NCI-H1092 (cell line): ENCODE measurements around the gene CXCR4.
"Not testable (repeated sequence)": the region's sequence is repeated elsewhere in the genome, so short reads cannot be mapped to it uniquely, and the experiment has no call there.

Experiments used
- DNase-seq: peaks from one replicate; lab custom pipeline; 2025; lab: John Stamatoyannopoulos, UW

CXCR4 gene

DNA sequence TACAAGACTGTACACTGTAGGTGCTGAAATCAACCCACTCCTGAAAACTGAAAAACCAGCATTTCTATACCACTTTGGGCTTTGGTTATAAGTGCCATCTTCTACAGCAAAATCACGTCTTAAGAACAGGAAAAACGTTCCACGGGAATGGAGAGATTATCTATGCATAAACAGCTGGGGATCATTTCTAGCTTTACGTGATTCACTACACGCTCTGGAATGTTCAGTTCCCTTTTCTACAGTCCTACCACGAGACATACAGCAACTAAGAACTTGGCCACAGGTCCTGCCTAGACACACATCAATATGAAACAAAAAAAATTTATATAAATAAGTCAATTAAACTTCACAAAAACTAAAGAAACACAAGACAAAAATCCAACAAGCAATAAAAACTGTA, 3.6 kb downstream of the CXCR4 start:
- DNase-seq: no peak

DNA sequence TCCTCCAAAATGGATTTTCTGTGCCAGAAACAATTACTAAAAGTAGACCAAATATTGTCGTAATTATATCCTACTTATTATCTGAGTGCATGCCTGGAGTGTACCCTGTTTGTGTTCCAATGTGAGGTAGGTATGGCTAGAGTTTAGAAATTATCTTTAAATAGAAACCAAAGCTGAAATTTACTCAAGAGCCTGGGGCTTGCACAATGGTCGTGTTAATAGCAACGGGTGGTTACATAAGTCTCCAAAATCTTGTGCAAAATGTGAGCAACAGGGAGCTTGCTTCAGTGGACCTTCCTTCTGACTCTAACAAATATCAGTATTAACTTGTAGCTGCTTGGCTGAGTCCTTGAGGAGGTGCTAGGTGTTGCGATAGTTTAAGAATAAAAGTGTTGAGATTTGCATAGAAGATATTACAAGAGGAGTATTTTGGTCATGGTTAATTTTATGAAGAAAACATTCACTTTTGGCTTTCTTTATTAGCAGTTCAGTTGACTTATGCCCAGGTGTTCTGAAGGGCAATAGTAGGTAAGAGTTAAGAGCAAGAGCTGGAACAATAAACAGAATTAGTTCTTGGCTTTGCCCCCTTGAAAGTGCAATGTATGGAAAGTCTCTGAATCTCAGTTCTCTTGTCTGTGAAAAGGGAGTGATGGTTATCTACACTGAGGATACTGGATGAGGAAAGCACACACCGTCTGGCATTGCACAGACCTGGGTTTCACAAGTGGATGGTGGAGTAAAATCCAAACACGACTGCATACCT, 4.6 kb downstream of the CXCR4 start:
- no peak for DNase-seq

DNA sequence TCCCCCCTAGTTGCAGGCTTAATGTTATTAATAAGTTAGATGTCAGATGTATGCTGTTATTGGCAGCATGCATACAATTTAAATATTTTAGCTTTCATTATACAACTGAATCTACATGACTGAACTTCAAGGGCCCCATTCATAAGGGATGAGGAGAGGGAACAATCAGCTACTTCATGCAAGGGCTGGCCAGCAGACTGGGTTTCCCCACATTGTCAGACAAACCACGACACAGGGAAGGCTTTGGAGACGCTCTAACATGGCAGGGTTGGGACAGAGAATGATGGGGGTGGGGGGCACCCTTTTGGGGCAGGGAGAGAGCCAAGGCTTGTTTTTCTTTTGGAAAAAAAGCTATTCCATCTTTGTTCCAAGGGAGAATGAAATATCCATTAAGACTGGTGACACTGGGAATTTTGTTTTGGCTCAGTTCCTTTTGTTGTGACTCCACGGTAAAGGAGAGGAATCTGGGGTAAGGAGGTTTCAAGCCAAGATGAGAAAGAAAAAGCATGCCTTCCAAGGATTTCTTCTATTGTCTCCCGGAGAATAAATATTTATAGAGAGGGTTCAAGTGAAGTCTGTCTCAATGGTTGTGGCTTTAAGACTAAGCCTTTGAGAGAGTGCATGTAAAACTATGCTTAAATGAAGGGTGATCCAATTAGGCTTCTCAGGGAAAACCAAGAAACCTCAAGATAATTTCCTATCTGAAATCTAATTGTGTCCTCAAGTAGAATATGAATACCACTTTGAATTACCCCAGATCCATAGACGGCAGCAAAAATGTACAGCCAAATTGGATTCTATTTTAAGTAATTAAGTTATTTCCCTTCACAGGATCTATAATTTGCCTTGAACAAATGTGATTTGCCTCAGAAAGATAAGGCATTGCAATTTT, 5.4 kb downstream of the CXCR4 start:
- no peak for DNase-seq

DNA sequence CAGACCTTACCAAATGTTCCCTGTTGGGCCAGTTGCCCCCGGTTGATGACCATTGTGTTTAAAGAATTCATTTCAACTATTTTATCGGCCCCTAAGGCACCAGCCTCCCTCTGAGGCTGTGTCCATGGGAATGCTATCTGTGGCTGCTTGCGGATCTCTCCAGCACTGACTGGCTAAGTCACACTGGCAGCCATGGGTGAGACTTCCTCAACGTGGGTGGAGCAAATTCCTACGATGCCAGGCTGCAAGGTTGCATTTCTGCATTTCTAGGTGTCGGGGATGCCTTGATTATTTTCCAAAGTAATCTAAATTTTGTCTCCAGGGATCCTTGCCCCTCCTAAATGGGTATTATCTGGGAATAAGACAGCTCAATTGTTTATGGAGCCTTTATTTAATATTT, 6.2 kb downstream of the CXCR4 start:
- DNase-seq: no peak

DNA sequence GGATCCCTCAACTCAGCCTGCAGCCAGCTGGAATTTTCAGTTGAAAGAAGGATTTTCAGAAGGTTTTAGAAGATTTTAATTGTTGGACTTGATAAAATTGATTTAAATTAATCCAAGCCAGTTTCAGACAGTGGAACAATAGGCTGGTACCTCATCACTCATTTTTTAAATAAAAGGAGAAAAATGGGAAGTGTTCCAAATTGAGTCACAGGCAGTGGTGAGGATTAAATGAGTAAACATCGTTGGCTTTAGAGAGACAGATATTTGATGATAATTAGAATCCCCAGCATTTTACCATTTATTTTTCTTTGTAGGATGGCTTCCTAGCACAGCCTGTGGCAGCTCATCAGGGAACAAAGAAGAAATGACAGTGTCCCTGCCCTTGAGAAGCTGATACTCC, 7.4 kb downstream of the CXCR4 start:
- no peak for DNase-seq

DNA sequence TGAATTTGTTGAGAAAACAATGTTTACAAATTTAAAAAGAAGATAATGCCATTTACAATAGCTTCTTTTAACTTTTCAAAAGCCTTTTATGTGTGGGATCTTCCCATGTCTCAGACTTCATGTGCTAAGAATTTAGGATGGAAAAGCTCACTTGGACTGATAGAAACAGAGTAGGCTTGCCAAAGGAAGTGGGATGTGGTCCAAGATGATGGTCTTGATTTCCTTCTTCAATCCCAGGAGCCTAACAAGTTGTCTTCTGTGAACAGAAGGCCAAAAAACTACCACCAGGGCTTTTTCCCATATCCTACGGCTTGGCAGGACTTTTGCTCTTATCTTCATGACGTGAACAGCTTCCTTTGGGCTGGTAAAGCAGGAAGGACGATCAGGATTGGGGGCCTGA, 9.5 kb downstream of the CXCR4 start:
- no peak for DNase-seq

DNA sequence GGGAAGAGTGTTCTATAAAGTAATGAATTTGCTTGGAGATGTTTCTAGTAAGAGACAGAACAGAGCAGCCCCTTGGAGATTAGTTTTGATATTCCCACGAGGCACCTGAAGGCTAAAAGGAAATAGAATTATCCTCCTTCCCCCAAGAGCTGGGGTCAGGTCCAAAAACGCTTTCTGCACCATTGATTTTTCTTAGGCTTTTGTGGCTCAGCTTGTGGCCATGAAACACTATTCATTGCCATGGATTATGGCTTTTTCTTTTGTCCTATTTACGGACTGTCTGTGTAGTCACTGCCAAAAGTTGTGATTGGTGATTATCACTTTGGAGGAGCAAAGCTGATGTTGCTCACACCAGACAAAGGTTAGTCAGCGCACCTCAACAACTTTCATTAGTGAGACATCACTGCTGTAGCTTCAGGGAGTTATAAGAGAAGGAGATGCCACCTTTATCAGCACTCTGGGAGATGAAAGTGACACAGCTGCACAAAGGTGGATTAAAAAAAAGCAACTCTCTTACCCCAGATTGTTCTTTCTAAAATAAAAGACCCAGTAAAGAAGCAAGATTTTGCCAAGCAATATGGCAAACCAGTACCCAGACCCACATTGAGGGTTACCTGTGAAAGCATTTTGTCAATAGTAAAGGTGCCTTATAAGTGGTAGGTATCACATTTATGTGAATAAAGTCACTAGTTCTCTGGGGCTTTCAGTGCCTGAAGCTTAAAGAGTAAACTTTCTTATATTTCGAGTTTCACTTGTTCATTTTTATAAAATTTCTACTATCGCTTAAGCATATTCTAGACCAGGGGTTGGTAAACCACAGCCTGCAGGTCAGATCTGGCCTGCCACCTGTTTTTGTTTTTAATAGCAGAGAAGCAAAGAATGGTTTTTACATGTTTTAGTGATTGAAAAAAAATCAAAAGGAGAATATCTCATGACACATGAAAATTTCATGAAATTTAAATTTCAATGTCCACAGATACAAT, 10.6 kb downstream of the CXCR4 start:
- DNase-seq: peak; percentile 17

DNA sequence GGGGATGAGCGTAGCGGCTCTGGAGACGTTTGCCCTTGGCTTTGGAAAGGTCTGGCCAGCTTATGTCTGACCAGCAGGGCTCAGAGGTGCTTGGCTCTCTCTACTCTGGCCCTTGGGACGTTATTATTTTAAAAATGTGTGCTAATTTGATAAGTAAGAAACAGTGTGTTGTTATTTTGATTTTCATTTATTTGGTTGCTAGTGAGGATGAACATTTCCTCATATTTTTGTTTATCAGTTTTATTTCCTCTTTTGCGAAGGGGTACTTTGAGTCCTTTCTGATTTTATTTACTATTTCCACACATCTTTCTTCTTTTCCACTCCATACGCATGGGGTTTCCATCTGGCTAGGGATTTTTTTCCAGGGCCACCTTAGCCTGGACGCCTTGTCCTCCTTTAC, 11.4 kb downstream of the CXCR4 start:
- no peak for DNase-seq

DNA sequence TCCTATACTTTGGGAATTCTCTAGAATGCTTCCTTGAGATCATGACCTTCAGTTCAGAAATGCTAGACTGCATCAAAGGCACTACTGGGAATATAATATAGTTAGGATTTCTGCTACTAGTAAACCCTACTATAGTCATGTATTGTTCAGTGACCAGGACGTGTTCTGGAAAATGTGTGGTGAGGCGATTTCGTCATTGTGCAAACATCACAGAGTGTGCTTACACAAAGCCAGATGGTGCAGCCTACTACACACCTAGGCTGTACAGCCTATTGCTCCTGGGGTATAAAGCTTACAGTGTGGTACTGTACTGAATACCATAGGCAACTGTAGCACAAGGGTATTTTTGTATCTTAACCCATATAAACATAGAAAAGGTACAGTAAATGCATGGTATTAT, 13.0 kb downstream of the CXCR4 start:
- no peak for DNase-seq

DNA sequence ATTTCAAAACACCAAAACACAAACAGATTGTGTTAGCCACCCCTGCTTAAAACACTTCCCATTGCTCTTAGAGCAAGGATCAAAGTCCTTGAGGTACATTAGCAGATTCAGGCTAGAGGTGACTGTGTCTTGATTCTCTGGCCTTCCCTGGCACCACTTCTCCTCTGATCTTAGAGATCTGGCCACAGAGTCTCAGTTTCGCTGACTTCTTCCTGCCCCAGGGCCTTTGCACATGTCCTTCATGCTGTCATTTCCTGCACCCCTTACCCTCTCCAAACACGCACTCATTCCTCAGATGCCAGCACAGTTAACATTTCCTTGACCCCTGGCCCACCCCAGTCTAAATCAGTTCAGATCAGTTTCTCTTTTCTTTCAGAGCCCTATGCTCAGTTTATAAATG, 16.9 kb downstream of the CXCR4 start:
- DNase-seq: no peak

DNA sequence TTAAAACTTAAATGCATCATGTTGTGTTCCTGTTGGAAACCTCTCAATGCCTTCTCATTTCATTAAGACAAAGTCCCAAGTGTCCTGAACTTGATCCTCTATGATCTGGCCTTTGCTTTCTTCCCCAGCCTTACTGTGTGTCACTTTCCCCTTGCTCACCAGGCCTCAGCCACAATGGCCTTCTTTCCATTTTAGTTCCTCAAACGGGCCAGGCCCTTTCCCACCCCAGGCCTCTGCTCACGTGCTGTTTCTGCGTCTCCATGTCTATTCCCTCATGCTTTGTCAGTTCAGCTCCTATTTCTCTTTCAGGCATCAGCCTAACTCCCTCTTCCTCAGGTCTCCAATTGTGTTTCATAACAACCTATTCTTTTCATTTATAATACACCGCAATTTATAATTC, 19.5 kb downstream of the CXCR4 start:
- DNase-seq: no peak

DNA sequence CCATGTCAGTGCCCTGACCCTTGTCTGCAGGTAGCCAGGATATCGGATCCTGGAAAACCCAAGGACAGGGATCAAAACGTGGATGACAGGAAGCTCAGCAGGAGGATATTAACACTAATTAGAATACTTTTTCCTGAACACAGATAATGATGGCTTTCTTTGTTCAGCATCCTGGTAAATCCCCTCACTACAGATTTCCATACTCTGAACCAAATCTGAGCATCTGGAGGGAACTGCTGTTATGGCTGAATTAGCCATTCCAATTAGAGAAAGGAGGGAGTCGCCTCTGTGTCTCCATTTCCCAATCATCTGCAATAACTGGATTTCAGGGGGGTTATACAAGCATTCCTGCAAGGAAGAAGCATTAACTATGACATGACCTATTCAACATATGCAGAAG, 24.4 kb downstream of the CXCR4 start:
- no peak for DNase-seq

DNA sequence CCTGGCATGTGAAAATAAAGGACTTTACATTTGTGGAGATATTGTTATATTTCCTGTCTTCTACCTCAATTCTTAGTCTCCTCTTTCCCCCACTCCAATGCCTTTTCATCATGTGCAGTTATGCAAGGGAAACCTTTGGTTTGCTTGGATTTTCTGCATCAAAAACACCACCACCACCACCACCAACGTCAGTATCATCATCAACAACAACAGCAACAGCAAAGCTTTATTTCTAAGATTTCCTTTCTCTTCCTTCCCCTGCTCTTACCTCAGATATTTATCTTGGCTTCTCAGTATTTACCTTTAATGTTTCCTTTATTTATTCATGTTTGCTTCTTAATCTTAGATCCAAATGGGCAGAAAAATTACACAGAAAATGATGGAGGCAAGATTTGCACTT, 26.1 kb downstream of the CXCR4 start:
- no peak for DNase-seq

DNA sequence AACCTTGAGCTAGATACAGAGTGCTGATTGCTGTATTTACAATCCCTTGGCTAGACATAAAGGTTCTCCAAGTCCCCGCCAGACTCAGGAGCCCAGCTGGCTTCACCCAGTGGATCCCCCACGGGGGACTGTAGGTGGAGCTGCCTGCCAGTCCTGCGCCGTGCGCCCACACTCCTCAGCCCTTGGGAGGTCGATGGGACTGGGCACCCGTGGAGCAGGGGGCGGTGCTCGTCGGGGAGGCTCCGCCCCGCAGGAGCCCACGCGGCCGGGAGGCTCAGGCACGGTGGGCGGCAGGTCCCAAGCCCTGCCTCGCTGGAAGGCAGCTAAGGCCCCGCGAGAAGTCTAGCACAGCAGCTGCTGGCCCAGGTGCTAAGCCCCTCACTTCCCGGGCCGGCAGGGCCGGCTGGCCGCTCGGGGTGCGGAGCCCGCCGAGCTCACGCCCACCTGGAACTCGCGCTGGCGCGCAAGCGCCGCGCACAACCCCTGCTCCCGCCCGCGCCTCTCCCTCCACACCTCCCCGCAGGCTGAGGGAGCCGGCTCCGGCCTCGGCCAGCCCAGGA, 30.0 kb downstream of the CXCR4 start:
- not testable (repeated sequence) for DNase-seq

DNA sequence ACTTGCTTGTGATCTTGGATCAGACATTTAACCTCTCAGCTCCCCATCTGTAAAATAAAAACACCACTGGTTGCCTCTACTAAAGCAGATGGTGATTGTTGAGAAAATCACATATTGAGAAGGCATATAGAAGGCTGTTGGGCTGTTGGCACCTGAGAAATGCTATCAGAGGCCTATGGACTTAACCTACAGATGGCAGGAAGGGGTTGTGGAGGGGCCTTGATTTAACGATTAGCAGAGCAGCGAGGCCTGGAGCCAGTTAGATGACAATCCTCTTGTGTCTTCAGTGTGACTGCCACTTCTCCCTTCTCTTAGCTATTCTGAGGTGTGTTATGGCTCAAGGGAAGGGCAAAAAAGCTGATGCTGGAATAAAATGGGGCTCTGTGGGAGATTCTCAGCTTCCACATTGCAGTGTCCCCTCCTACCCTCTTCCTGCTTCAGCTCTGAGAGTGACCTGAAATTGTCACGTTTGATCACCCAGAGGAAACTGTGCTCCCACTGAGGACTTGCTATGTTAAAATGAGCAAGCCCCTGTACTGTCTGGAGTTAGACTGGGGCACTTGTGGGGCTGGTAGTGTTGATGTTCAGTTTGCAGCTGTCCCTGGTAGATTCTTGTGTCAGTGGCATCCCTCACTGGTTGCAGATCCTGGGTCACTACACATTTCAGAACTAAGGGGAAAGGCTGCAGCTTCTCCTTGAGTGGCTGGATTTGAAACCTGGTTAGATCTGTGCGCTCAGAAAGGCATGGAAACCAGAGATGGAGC, 31.5 kb downstream of the CXCR4 start:
- DNase-seq: no peak

DNA sequence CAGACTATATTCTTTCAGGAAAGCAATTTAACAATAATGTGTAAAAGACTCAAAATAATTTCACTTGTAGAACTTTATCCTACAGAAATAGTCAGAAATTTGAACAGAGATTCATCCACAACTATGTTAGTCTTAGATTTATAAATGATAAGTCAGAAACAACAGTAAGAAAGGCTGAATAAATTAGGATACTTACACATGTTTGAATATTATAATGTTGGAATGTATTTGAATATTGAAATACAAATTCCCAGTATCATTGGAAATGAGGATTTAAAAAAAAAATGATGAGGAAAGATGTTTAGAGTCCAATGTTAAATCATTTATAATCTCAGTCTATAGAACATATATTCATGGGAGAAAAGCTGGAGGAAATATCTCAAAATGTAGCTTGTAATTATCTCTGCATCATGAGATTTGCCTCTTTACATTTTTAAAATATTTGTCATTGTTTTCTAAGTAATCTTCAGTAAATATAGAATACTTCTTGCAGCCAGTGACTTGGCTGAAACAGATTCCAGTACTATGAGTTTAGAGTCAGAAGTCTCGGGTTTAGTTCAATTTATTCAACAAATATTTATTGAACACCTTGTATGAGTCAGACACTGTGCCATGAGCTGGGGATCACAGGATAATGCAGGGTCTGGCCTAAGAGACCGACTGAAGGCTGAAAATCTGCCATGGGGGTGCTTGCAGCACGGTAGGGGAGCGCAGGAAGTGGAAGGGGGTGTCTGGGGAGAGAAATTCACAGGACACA, 32.3 kb downstream of the CXCR4 start:
- DNase-seq: no peak

DNA sequence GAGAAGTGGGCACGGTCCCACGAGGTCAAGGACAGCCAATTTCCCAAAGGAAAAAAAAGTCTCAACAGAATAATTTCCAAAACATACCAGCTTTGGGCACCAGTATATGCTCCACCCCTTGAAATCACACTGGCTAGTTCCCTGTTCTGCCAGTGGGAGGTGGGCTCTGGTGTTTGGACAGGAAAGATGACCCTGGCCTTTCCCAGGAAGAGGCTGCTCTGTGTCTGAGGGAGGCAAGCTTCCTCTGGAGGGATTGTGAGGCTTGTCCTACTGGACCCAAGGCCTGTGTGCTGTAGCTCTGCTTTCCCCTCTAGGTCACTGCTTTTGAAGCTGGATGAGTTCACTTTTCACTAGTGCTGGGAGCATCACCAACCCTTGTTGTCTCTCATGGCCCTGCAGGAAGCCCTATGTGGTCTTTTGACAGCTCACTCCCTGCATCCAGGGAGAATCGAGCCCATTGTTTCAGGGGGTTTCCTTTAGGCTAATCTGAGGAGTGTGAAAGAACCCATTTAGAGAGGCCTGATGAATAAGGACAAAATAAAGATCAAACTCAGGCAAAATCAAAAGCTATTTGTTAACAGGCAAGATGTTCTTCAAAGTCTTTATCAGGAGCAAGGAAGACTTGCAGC, 36.3 kb downstream of the CXCR4 start:
- DNase-seq: no peak

DNA sequence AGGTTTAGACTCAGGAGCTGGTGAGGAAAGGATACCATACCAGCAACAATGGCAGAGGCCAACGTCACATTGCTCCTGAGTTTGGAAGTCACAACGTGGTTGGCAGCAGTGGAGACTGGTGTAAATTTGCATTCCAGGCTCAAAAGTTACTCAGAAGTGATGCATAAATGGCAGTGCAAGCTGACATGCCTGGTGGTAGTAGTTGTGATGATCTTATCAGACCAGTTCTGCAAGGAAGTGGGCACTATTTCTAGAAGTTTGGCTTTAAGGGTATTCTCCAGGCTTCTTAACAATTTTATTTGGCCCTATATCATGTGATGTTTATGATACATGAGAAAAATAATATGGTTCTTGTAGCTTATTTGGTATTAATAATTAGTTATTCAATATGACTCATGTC, 37.8 kb downstream of the CXCR4 start:
- DNase-seq: no peak

DNA sequence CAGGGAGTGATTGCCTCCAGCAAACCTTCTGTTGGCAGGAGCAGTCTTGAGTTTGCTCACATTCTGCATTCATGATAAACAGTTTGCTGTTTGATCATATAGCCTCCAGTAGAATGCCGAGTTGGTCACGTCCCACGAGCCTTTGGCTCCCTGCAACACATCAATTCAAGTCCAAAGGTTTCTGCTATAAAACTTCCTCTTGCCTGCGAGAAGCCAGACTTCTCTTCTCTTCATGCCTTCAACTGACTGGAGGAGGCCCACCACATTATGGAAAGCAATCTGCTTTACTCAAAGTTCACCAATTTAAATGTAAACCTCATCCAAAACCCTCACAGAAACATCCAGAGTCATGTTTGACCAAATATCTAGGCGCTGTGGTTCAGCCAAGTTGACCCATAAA, 40.8 kb downstream of the CXCR4 start:
- DNase-seq: no peak

DNA sequence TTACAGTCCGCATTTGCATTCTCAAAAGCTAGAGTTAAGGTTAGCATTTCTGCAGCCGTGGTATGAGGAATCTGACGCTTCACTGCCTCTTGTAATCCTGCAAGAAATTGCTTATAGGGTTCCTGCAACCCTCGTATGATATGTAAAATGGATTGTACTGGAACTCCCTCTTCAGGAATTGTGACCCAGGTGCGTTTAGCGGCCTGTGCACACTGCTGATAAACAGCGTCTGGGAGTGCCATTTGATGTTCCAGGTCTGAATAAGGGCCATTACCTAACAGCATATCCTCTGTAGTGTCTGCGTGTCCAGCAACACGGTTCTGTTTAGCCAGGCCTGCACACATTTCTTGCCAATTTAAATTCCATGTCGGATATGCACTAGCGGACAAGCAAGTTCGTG, 42.5 kb downstream of the CXCR4 start:
- DNase-seq: no peak
